Activated CD4-positive, alpha-beta T cell treated with anti-CD3 and anti-CD28 coated beads, Interleukin-2, amount 10 ng/mL, durations not matched to agents 7 days and 5 days (primary cell): ENCODE measurements around the gene VWDE. TPM values are rescaled to one million over a fixed set of nuclear protein-coding genes. Genes with fewer than 3 reads are reported as not detected.

Experiments used
- CTCF ChIA-PET: fragments of 350-600 bp; sonication (Branson Sonifier 250); formaldehyde crosslinking; loops from one replicate; lab custom pipeline; 2021; ENCODE audit warnings: antibody characterized with exemption; lab: Charles Lee
- POLR2A ChIA-PET: fragments of 350-600 bp; sonication (Branson Sonifier 250); formaldehyde crosslinking; loops from one replicate; lab custom pipeline; 2021; ENCODE audit warnings: antibody characterized with exemption; lab: Charles Lee
- DNase-seq: peaks from one replicate; pipeline ENCODE4 v3.0.0-alpha.2; 2020
- H3K27ac Mint-ChIP-seq: one replicate; pipeline ENCODE4 v1.8.0; 2021; ENCODE audit warnings: mild to moderate bottlenecking, moderate library complexity, mixed read lengths
- H3K27me3 Mint-ChIP-seq: one replicate; pipeline ENCODE4 v1.8.0; 2021; ENCODE audit warnings: mixed read lengths
- H3K36me3 Mint-ChIP-seq: one replicate; pipeline ENCODE4 v1.8.0; 2021; ENCODE audit warnings: low read depth, mixed read lengths
- H3K4me1 Mint-ChIP-seq: one replicate; pipeline ENCODE4 v1.8.0; 2021; ENCODE audit warnings: mixed read lengths
- H3K4me3 Mint-ChIP-seq: one replicate; pipeline ENCODE4 v1.8.0; 2021; ENCODE audit warnings: mild to moderate bottlenecking, moderate library complexity, mixed read lengths
- H3K9me3 Mint-ChIP-seq: one replicate; pipeline ENCODE4 v1.8.0; 2021; ENCODE audit warnings: mixed read lengths
- total RNA-seq, 2 experiments: library from RNA; stranded (reverse); gene quantifications; one replicate each; pipeline ENCODE4 v1.2.3, GENCODE V29; 2021

The VWDE gene
- total RNA-seq, 2 experiments from 2014 or later = 3.2 to 3.5 TPM

- no peak overlapping the region for H3K4me3 Mint-ChIP-seq
- no peaks in the 10 kb centered on the region for H3K9me3 Mint-ChIP-seq
- H3K4me1 Mint-ChIP-seq = peaks cover 5% of the 10 kb centered on the region
- POLR2A ChIA-PET = no interaction called here
- H3K27me3 Mint-ChIP-seq = peaks cover 1% of the 10 kb centered on the region
- DNase-seq = no peak
- no peak overlapping the region for H3K27ac Mint-ChIP-seq
- CTCF ChIA-PET = no interaction called here
- peaks cover 2% of the 10 kb centered on the region for H3K36me3 Mint-ChIP-seq
These were observed 51.8 kb downstream of the VWDE start for GRCh38 chr7:12351843-12352242.

- CTCF ChIA-PET = no interaction called here
- POLR2A ChIA-PET = no interaction called here
- H3K27ac Mint-ChIP-seq = no peak overlapping the region
- no peak overlapping the region for H3K4me3 Mint-ChIP-seq
- peaks cover 2% of the 10 kb centered on the region for H3K36me3 Mint-ChIP-seq
- no peaks in the 10 kb centered on the region for H3K9me3 Mint-ChIP-seq
- H3K4me1 Mint-ChIP-seq = peaks cover 5% of the 10 kb centered on the region
- DNase-seq = no peak
- peaks cover 1% of the 10 kb centered on the region for H3K27me3 Mint-ChIP-seq
These were observed 52.7 kb downstream of the VWDE start for GRCh38 chr7:12350971-12351370.

GRCh38 chr7:12337095-12337494 is 66.6 kb downstream of the VWDE start:
- Mint-ChIP-seq H3K36me3 (no peaks in the 10 kb centered on the region), H3K4me3 (no peak overlapping the region), H3K9me3 (no peaks in the 10 kb centered on the region), H3K27me3 (no peaks in the 10 kb centered on the region), H3K4me1 (no peaks in the 10 kb centered on the region), H3K27ac (no peak overlapping the region)
- no peak for DNase-seq
- ChIA-PET CTCF (no interaction called here), POLR2A (no interaction called here)

- no peak for DNase-seq
- ChIA-PET POLR2A (no interaction called here), CTCF (no interaction called here)
- Mint-ChIP-seq H3K9me3 (no peaks in the 10 kb centered on the region), H3K27me3 (no peaks in the 10 kb centered on the region), H3K4me1 (no peaks in the 10 kb centered on the region), H3K36me3 (peaks cover 2% of the 10 kb centered on the region), H3K27ac (no peak overlapping the region), H3K4me3 (no peak overlapping the region)
These were observed 74.5 kb downstream of the VWDE start for GRCh38 chr7:12328888-12329770.

- no peaks in the 10 kb centered on the region for H3K27me3 Mint-ChIP-seq
- H3K27ac Mint-ChIP-seq = no peak overlapping the region
- ChIA-PET POLR2A (no interaction called here), CTCF (no interaction called here)
- H3K4me3 Mint-ChIP-seq = no peak overlapping the region
- no peaks in the 10 kb centered on the region for H3K9me3 Mint-ChIP-seq
- H3K36me3 Mint-ChIP-seq = peaks cover 2% of the 10 kb centered on the region
- DNase-seq = no peak
- no peaks in the 10 kb centered on the region for H3K4me1 Mint-ChIP-seq
These were observed 75.7 kb downstream of the VWDE start for GRCh38 chr7:12327922-12328321.

GRCh38 chr7:12325646-12326045 is 78.0 kb downstream of the VWDE start:
- Mint-ChIP-seq H3K4me1 (no peaks in the 10 kb centered on the region), H3K27ac (no peak overlapping the region), H3K9me3 (no peaks in the 10 kb centered on the region), H3K36me3 (peaks cover 2% of the 10 kb centered on the region), H3K27me3 (no peaks in the 10 kb centered on the region), H3K4me3 (no peak overlapping the region)
- ChIA-PET CTCF (interaction anchor here (0.6 kb wide), 1 partner anchor 253 kb away, joined by 5 read pairs; no protein-coding TSS in a partner anchor), POLR2A (no interaction called here)
- DNase-seq = no peak

GRCh38 chr7:12323415-12323814 is 80.2 kb downstream of the VWDE start:
- ChIA-PET CTCF (no interaction called here), POLR2A (no interaction called here)
- H3K27ac Mint-ChIP-seq = no peak overlapping the region
- H3K4me1 Mint-ChIP-seq = no peaks in the 10 kb centered on the region
- no peaks in the 10 kb centered on the region for H3K9me3 Mint-ChIP-seq
- DNase-seq = no peak
- H3K27me3 Mint-ChIP-seq = no peaks in the 10 kb centered on the region
- no peak overlapping the region for H3K4me3 Mint-ChIP-seq
- H3K36me3 Mint-ChIP-seq = peaks cover 2% of the 10 kb centered on the region

- Mint-ChIP-seq H3K4me1 (no peaks in the 10 kb centered on the region), H3K27ac (no peak overlapping the region), H3K36me3 (no peaks in the 10 kb centered on the region), H3K27me3 (no peaks in the 10 kb centered on the region), H3K9me3 (no peaks in the 10 kb centered on the region), H3K4me3 (no peak overlapping the region)
- CTCF ChIA-PET = interaction anchor here (0.7 to 0.8 kb wide), 2 partner anchors 105 to 260 kb away, joined by 3 read pairs; no protein-coding TSS in a partner anchor
- DNase-seq = no peak
- POLR2A ChIA-PET = no interaction called here
These were observed 80.8 kb downstream of the VWDE start for GRCh38 chr7:12322903-12323300.

GRCh38 chr7:12322284-12322902 is 81.3 kb downstream of the VWDE start:
- Mint-ChIP-seq H3K36me3 (no peaks in the 10 kb centered on the region), H3K4me3 (no peak overlapping the region), H3K9me3 (no peaks in the 10 kb centered on the region), H3K27me3 (no peaks in the 10 kb centered on the region), H3K4me1 (no peaks in the 10 kb centered on the region), H3K27ac (no peak overlapping the region)
- ChIA-PET POLR2A (no interaction called here), CTCF (interaction anchor here (0.7 to 0.8 kb wide), 2 partner anchors 105 to 260 kb away, joined by 3 read pairs; no protein-coding TSS in a partner anchor)
- peak; percentile 39 for DNase-seq

- Mint-ChIP-seq H3K27me3 (no peaks in the 10 kb centered on the region), H3K4me3 (no peak overlapping the region), H3K4me1 (no peaks in the 10 kb centered on the region), H3K36me3 (no peaks in the 10 kb centered on the region), H3K9me3 (no peaks in the 10 kb centered on the region), H3K27ac (no peak overlapping the region)
- ChIA-PET POLR2A (no interaction called here), CTCF (no interaction called here)
- DNase-seq = no peak
These were observed 82.5 kb downstream of the VWDE start for GRCh38 chr7:12320987-12321647.

GRCh38 chr7:12320241-12320986 is 83.3 kb downstream of the VWDE start:
- Mint-ChIP-seq H3K9me3 (no peaks in the 10 kb centered on the region), H3K27ac (no peak overlapping the region), H3K27me3 (no peaks in the 10 kb centered on the region), H3K36me3 (no peaks in the 10 kb centered on the region), H3K4me1 (no peaks in the 10 kb centered on the region), H3K4me3 (no peak overlapping the region)
- CTCF ChIA-PET = no interaction called here
- DNase-seq = no peak
- POLR2A ChIA-PET = no interaction called here

GRCh38 chr7:12317675-12318074 is 86.0 kb downstream of the VWDE start:
- Mint-ChIP-seq H3K27me3 (no peaks in the 10 kb centered on the region), H3K4me1 (peaks cover 6% of the 10 kb centered on the region), H3K9me3 (no peaks in the 10 kb centered on the region), H3K4me3 (no peak overlapping the region), H3K27ac (no peak overlapping the region), H3K36me3 (no peaks in the 10 kb centered on the region)
- CTCF ChIA-PET = no interaction called here
- no peak for DNase-seq
- POLR2A ChIA-PET = no interaction called here
